ENCODE data around the gene SH2D3C.
"Not testable (repeated sequence)": the region's sequence is repeated elsewhere in the genome, so short reads cannot be mapped to it uniquely, and the experiment has no call there.

The SH2D3C gene

DNA sequence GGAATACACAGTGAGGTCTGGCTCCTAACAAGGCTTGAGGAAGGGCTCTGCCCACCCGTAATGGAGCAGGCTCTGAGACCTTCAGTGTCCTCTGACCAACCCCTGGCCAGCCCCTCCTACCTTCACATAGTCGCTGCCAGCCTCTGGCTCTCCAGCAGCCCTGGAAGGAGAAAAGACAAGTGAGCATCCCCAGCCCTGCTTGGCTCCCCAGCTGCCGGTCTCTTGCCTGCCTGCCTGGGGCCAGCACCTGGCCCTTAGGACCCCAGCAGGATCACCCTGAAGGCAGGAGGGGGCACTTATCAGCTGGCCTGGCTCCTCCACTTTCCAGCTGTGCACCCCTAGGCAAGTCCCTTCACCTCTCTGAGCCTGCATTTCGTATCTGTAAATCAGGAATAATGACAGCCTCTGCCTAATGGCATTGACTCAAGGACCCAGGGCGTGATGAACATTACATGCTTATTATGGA is 16.9 kb downstream of the SH2D3C start:
- Histone ChIP-seq H3K27me3 (ENCODE audit: control insufficient read depth, low read length) (no peaks in the 10 kb centered on the region), H3K27ac (ENCODE audit: low read depth, low read length) (no peak overlapping the region), H3K4me3 (ENCODE audit: low read length) (no peak overlapping the region), H3K4me2 (ENCODE audit: low read length) (no peak overlapping the region), H3K4me1 (ENCODE audit: control insufficient read depth, low read length) (no peaks in the 10 kb centered on the region), H3K79me2 (ENCODE audit: control insufficient read depth, low read length) (no peaks in the 10 kb centered on the region), H3F3A (ENCODE audit: control insufficient read depth, insufficient read depth) (no peaks in the 10 kb centered on the region), H3K36me3 (ENCODE audit: control insufficient read depth, low read length) (no peaks in the 10 kb centered on the region; the same call in 1 of the 2 replicates), H3K9me3 (ENCODE audit: control insufficient read depth, insufficient read depth, low read length) (no peaks in the 10 kb centered on the region), H3K9me2 (replicated peaks; ENCODE audit: control insufficient read depth, low read length) (no peaks in the 10 kb centered on the region), H4K20me1 (ENCODE audit: control insufficient read depth, insufficient read depth, low read depth, low read length) (no peaks in the 10 kb centered on the region; the same call in 1 of the 2 replicates)
- TF ChIP-seq EZH2phosphoT487 (IDR thresholded peaks at IDR 0.05; ENCODE audit: borderline replicate concordance, low read length) = no peak
- TF ChIP-seq, protein P1, sequence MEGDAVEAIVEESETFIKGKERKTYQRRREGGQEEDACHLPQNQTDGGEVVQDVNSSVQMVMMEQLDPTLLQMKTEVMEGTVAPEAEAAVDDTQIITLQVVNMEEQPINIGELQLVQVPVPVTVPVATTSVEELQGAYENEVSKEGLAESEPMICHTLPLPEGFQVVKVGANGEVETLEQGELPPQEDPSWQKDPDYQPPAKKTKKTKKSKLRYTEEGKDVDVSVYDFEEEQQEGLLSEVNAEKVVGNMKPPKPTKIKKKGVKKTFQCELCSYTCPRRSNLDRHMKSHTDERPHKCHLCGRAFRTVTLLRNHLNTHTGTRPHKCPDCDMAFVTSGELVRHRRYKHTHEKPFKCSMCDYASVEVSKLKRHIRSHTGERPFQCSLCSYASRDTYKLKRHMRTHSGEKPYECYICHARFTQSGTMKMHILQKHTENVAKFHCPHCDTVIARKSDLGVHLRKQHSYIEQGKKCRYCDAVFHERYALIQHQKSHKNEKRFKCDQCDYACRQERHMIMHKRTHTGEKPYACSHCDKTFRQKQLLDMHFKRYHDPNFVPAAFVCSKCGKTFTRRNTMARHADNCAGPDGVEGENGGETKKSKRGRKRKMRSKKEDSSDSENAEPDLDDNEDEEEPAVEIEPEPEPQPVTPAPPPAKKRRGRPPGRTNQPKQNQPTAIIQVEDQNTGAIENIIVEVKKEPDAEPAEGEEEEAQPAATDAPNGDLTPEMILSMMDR (IDR thresholded peaks at IDR 0.05; ENCODE audit: low read depth, low read length, poor library complexity, severe bottlenecking) = no peak

DNA sequence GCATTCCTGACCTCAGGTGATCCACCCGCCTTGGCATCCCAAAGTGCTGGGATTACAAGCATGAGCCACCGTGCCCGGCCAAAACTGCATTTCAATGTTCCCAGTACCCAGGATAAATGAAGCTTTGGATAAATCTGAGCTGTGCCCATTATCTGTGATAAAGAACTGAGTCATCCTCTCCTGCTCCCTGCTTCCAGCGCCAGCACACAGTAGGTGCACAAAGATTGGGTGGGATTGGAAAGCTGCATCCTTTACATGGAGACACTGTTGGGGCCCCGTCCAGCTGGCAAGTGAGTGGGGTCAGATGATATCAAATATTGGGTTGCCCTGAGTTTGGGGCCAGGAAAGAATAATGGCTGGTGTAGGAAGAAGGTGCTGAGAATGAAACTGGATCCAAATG is 17.4 kb downstream of the SH2D3C start:
- Histone ChIP-seq H3K27me3 (ENCODE audit: control insufficient read depth, low read length) (no peaks in the 10 kb centered on the region), H3K79me2 (ENCODE audit: control insufficient read depth, low read length) (no peaks in the 10 kb centered on the region), H3F3A (ENCODE audit: control insufficient read depth, insufficient read depth) (no peaks in the 10 kb centered on the region), H3K4me3 (ENCODE audit: low read length) (no peak overlapping the region), H3K9me3 (ENCODE audit: control insufficient read depth, insufficient read depth, low read length) (no peaks in the 10 kb centered on the region), H3K4me2 (ENCODE audit: low read length) (no peak overlapping the region), H3K27ac (ENCODE audit: low read depth, low read length) (no peak overlapping the region), H3K9me2 (replicated peaks; ENCODE audit: control insufficient read depth, low read length) (no peaks in the 10 kb centered on the region), H4K20me1 (ENCODE audit: control insufficient read depth, insufficient read depth, low read depth, low read length) (no peaks in the 10 kb centered on the region; the same call in 1 of the 2 replicates), H3K4me1 (ENCODE audit: control insufficient read depth, low read length) (no peaks in the 10 kb centered on the region), H3K36me3 (ENCODE audit: control insufficient read depth, low read length) (no peaks in the 10 kb centered on the region; the same call in 1 of the 2 replicates)
- no peak for TF ChIP-seq EZH2phosphoT487 (IDR thresholded peaks at IDR 0.05; ENCODE audit: borderline replicate concordance, low read length)

DNA sequence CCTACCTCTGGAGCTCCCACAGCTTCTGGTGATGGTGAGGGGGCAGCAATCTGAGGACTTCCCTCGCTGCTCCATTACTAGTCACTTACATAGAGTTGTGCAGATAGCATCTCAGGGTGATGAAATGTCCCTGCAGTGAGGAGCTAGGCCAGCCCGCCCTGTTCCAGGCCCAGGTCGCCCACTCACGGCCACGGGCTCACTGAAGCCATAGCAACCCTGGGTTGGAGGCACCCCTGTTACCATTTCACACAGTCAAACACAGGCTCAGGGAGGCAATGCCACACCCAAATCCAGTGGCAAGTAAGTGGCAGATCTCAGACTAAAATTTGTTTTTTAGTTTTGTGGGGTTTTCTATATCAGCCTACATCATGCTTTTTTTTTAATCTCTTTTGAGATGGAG is 19.6 kb downstream of the SH2D3C start:
- Histone ChIP-seq H3F3A (ENCODE audit: control insufficient read depth, insufficient read depth) (no peaks in the 10 kb centered on the region), H3K4me1 (ENCODE audit: control insufficient read depth, low read length) (no peaks in the 10 kb centered on the region), H3K27me3 (ENCODE audit: control insufficient read depth, low read length) (no peaks in the 10 kb centered on the region), H3K36me3 (ENCODE audit: control insufficient read depth, low read length) (no peaks in the 10 kb centered on the region; the same call in 1 of the 2 replicates), H3K4me2 (ENCODE audit: low read length) (no peak overlapping the region), H3K9me2 (replicated peaks; ENCODE audit: control insufficient read depth, low read length) (no peaks in the 10 kb centered on the region), H3K9me3 (ENCODE audit: control insufficient read depth, insufficient read depth, low read length) (no peaks in the 10 kb centered on the region), H3K4me3 (ENCODE audit: low read length) (no peak overlapping the region), H3K27ac (ENCODE audit: low read depth, low read length) (no peak overlapping the region), H3K79me2 (ENCODE audit: control insufficient read depth, low read length) (no peaks in the 10 kb centered on the region), H4K20me1 (ENCODE audit: control insufficient read depth, insufficient read depth, low read depth, low read length) (no peaks in the 10 kb centered on the region; the same call in 1 of the 2 replicates)
- no peak for TF ChIP-seq EZH2phosphoT487 (IDR thresholded peaks at IDR 0.05; ENCODE audit: borderline replicate concordance, low read length)
- TF ChIP-seq, protein P1 (IDR thresholded peaks at IDR 0.05; ENCODE audit: low read depth, low read length, poor library complexity, severe bottlenecking) = no peak

DNA sequence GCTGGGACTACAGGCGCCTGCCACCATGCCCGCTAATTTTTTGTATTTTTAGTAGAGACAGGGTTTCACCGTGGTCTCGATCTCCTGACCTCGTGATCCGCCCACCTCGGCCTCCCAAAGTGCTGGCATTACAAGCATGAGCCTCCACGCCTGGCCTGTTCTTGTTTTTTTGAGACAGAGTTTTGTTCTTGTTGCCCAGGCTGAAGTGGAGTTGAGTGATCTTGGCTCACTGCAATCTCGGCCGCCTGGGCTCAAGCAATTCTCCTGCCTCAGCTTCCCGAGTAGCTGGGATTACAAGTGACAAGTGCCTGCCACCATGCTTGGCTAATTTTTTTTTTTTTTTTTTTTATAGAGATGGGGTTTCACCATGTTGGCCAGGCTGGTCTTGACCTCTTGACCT is 21.7 kb downstream of the SH2D3C start:
- H4K20me1 ChIP-seq (ENCODE audit: control insufficient read depth, insufficient read depth, low read depth, low read length); H3K4me3 ChIP-seq (ENCODE audit: low read length); H3K9me2 ChIP-seq (replicated peaks; ENCODE audit: control insufficient read depth, low read length); H3K4me2 ChIP-seq (ENCODE audit: low read length); H3K27ac ChIP-seq (ENCODE audit: low read depth, low read length); H3K27me3 ChIP-seq (ENCODE audit: control insufficient read depth, low read length); H3F3A ChIP-seq (ENCODE audit: control insufficient read depth, insufficient read depth); H3K4me1 ChIP-seq (ENCODE audit: control insufficient read depth, low read length); H3K9me3 ChIP-seq (ENCODE audit: control insufficient read depth, insufficient read depth, low read length); H3K36me3 ChIP-seq (ENCODE audit: control insufficient read depth, low read length); H3K79me2 ChIP-seq (ENCODE audit: control insufficient read depth, low read length): not testable (repeated sequence)

Data from DOHH2 (cell line).